ENCODE results near the gene TTC23L.

DNA sequence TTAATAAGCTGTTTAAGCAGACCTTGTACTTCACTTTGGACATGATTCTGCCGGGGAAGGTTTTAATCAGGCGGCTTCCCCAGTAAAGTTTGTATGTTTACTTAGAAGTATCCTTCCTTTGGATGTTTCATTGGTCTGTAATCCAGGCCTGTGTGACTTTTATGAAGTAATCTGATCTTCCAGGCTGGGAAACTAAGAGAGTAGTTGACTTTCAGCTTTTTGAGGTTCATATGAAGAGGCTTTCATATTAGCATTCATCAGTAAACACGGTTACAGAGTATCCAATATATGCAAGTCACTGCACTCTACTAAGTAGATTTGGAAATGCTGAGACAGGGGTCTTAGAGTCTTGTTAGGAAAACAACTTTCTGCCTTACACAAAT, 91.5 kb downstream of the TTC23L start:
- TF ChIP-seq, protein P1, sequence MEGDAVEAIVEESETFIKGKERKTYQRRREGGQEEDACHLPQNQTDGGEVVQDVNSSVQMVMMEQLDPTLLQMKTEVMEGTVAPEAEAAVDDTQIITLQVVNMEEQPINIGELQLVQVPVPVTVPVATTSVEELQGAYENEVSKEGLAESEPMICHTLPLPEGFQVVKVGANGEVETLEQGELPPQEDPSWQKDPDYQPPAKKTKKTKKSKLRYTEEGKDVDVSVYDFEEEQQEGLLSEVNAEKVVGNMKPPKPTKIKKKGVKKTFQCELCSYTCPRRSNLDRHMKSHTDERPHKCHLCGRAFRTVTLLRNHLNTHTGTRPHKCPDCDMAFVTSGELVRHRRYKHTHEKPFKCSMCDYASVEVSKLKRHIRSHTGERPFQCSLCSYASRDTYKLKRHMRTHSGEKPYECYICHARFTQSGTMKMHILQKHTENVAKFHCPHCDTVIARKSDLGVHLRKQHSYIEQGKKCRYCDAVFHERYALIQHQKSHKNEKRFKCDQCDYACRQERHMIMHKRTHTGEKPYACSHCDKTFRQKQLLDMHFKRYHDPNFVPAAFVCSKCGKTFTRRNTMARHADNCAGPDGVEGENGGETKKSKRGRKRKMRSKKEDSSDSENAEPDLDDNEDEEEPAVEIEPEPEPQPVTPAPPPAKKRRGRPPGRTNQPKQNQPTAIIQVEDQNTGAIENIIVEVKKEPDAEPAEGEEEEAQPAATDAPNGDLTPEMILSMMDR (IDR thresholded peaks at IDR 0.05; ENCODE audit: low read length) = no peak
- TF ChIP-seq EZH2phosphoT487 (IDR thresholded peaks at IDR 0.05; ENCODE audit: low read length) (no peak), EZH2 (optimal IDR thresholded peaks at IDR 0.05; ENCODE audit: low read depth, low read length) (no peak)

Measured in MM.1S (cell line).